HepG2 (cell line): ENCODE data around the gene SCNM1. TPM values are rescaled to one million over a fixed set of nuclear protein-coding genes. Genes with fewer than 3 reads are reported as not detected.

Source experiments
- CHD4 ChIP-seq: fragments of 200-600 bp; sonication (generic); IDR thresholded peaks from 2 replicates; pipeline ENCODE4 v1.7.0; 2017; ENCODE audit warnings: mild to moderate bottlenecking, low read length, borderline replicate concordance
- DNMT3B ChIP-seq: conservative IDR thresholded peaks from 2 replicates; pipeline ENCODE4 v1.6.1; 2016; ENCODE audit warnings: missing biosample characterization, control low read depth
- HIC2 ChIP-seq: sonication (generic); formaldehyde crosslinking; IDR thresholded peaks from 2 replicates; pipeline ENCODE4 v1.9.0; 2022; ENCODE audit warnings: low read depth, missing genetic modification reagents
- ISL2 ChIP-seq: sonication (generic); formaldehyde crosslinking; IDR thresholded peaks from 2 replicates; pipeline ENCODE4 v1.5.0; 2020; ENCODE audit warnings: missing genetic modification reagents
- KAT8 ChIP-seq: IDR thresholded peaks from 2 replicates; pipeline ENCODE4 v1.6.1; 2016; ENCODE audit warnings: missing genetic modification reagents, missing compliant biosample characterization
- NCOR1 ChIP-seq: fragments of 200-600 bp; sonication (generic); IDR thresholded peaks from 2 replicates; pipeline ENCODE4 v1.7.0; 2017; ENCODE audit warnings: antibody characterized with exemption, low read length, borderline replicate concordance
- NFIC ChIP-seq: IDR thresholded peaks from 2 replicates; pipeline ENCODE4 v1.6.1; 2012; ENCODE audit warnings: mild to moderate bottlenecking, low read length, inconsistent platforms
- NFKB2 ChIP-seq: sonication (generic); formaldehyde crosslinking; IDR thresholded peaks from 2 replicates; pipeline ENCODE4 v1.4.0; 2020; ENCODE audit warnings: missing genetic modification reagents, borderline replicate concordance
- PHF21A ChIP-seq: sonication (generic); formaldehyde crosslinking; IDR thresholded peaks from 2 replicates; pipeline ENCODE4 v1.5.0; 2020; ENCODE audit warnings: mild to moderate bottlenecking, missing genetic modification reagents
- REXO4 ChIP-seq: sonication (generic); formaldehyde crosslinking; IDR thresholded peaks from 2 replicates; pipeline ENCODE4 v1.8.0; 2022; ENCODE audit warnings: missing genetic modification reagents, mild to moderate bottlenecking, borderline replicate concordance
- SKIL ChIP-seq: sonication (generic); formaldehyde crosslinking; IDR thresholded peaks from 2 replicates; pipeline ENCODE4 v1.8.0; 2022; ENCODE audit warnings: missing genetic modification reagents, mild to moderate bottlenecking, moderate library complexity, borderline replicate concordance
- TRIM24 ChIP-seq: sonication (generic); formaldehyde crosslinking; IDR thresholded peaks from 2 replicates; pipeline ENCODE4 v1.8.0; 2022; ENCODE audit warnings: mild to moderate bottlenecking, missing genetic modification reagents
- ZNF280B ChIP-seq: sonication (generic); formaldehyde crosslinking; IDR thresholded peaks from 2 replicates; pipeline ENCODE4 v1.5.0; 2020; ENCODE audit warnings: missing genetic modification reagents, mild to moderate bottlenecking, borderline replicate concordance
- ZNF687 ChIP-seq: sonication (generic); formaldehyde crosslinking; IDR thresholded peaks from 2 replicates; pipeline ENCODE4 v1.5.1; 2020; ENCODE audit warnings: mild to moderate bottlenecking, missing genetic modification reagents, moderate library complexity
- ZNF788 ChIP-seq: sonication (generic); formaldehyde crosslinking; IDR thresholded peaks from 2 replicates; pipeline ENCODE4 v1.5.0; 2020; ENCODE audit warnings: mild to moderate bottlenecking, missing genetic modification reagents, borderline replicate concordance
- ZNF841 ChIP-seq: sonication (generic); formaldehyde crosslinking; IDR thresholded peaks from 2 replicates; pipeline ENCODE4 v1.8.1; 2023; ENCODE audit warnings: missing genetic modification reagents, borderline replicate concordance
- ZNF883 ChIP-seq: sonication (generic); formaldehyde crosslinking; IDR thresholded peaks from 2 replicates; pipeline ENCODE4 v1.5.1; 2020; ENCODE audit warnings: mild to moderate bottlenecking, missing genetic modification reagents; ENCODE audit errors: not compliant biosample characterization
- ZZZ3 ChIP-seq: sonication (generic); formaldehyde crosslinking; IDR thresholded peaks from 2 replicates; pipeline ENCODE4 v1.4.0; 2020; ENCODE audit warnings: missing genetic modification reagents, mild to moderate bottlenecking, borderline replicate concordance
- polyA plus RNA-seq, 8 experiments: library from polyadenylated mRNA; depleted of rRNA in 3 of 8; stranded (reverse) in 7 of 8; unstranded in 1 of 8; fragments of >200 nt; fragmentation: Illumina TruSeq in 4 of 8; extraction: Trizol in 4 of 8; gene quantifications; 2 replicates each; pipeline versions ENCODE4 v1.2.1 to v1.2.3, GENCODE V29; 2011 to 2016; ENCODE audit warnings: low read depth in 4 of 8, missing spikeins in 1 of 8, mixed read lengths in 1 of 8; ENCODE audit not compliant: insufficient read depth in 1 of 8
- total RNA-seq, 5 experiments: library from RNA; depleted of rRNA; stranded (reverse); fragments of >200 nt; fragmentation: Illumina TruSeq; extraction: Trizol; gene quantifications; 2 replicates each; pipeline ENCODE4 v1.2.3, GENCODE V29; 2016; ENCODE audit warnings: low read depth in 1 of 5

SCNM1 gene
- total and polyA plus RNA-seq, 2 of the 13 experiments (the other 11 are each of a cell fraction or from before 2014, with no cell fraction given): 16.3 to 31.5 TPM

DNA sequence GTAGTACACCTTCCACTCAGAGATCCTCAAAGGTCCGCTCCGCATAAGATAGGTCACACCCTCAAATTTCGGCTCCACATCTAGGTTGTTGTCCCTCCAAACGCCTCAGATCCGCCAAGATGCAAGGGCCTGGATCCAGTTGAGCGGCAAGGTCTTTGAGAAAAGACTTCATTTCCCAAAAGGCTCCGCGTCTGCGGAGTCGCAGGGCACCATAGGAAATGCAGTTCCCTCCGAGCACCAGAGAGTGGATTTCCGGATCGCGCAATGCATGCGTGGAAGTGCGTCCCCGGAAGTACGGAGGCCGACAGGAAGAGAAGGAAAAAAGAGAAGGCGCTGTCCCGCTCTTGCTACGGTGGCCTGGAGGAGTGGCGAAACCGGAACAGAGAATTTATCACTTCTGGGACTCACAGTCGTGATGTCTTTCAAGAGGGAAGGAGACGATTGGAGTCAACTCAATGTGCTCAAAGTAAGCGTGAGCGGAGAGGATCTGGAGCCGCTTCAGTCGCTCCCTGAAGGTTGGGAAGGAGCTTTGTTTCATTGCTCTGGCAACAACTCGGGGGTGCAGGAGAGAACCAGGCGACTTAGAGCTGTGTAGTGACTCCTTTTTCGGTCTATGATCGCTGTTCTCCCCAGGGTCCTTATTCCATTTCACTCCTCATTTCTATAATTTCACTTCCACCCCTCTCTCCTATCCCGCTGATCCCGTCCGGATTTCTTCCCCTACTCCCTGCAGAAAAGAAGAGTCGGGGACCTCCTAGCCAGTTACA lies at the start of gene SCNM1, which contains the start of gene LYSMD1 (continued):
- TF ChIP-seq ZNF280B (CRISPR knock-in tag) (0 out of 2 replicates have a peak, but pooled peaks have one; percentile 18), ZNF883 (CRISPR knock-in tag) (no peak), REXO4 (no peak), ZZZ3 (CRISPR knock-in tag) (peak; percentile 96; the same call in 1 of the 2 replicates), ZNF687 (peak; percentile 69), ZNF788 (CRISPR knock-in tag) (peak; percentile 86), NFIC (peak; percentile 51; the same call in 1 of the 2 replicates), HIC2 (CRISPR knock-in tag) (no peak; the same call in 1 of the 2 replicates), DNMT3B (CRISPR knock-in tag) (no peak; the same call in 1 of the 2 replicates), TRIM24 (CRISPR knock-in tag) (no peak), KAT8 (CRISPR knock-in tag) (peak; percentile 99), CHD4 (no peak; the same call in 1 of the 2 replicates), ZNF841 (CRISPR knock-in tag) (no peak), NFKB2 (0 out of 2 replicates have a peak, but pooled peaks have one; percentile 36), ISL2 (peak; percentile 81), SKIL (CRISPR knock-in tag) (no peak), NCOR1 (no peak; the same call in 1 of the 2 replicates), PHF21A (CRISPR knock-in tag) (peak; percentile 93)
